Measurements from ENCODE around the gene TRIM51. TPM values are rescaled to one million over a fixed set of nuclear protein-coding genes. Genes with fewer than 3 reads are reported as not detected.
"Not testable (repeated sequence)": the region's sequence is repeated elsewhere in the genome, so short reads cannot be mapped to it uniquely, and the experiment has no call there.

The TRIM51 gene, protein sequence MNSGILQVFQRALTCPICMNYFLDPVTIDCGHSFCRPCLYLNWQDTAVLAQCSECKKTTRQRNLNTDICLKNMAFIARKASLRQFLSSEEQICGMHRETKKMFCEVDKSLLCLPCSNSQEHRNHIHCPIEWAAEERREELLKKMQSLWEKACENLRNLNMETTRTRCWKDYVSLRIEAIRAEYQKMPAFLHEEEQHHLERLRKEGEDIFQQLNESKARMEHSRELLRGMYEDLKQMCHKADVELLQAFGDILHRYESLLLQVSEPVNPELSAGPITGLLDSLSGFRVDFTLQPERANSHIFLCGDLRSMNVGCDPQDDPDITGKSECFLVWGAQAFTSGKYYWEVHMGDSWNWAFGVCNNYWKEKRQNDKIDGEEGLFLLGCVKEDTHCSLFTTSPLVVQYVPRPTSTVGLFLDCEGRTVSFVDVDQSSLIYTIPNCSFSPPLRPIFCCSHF
- total RNA-seq (2014; rRNA removed; shearing (Covaris generic)), result not detected in 2 replicates

DNA sequence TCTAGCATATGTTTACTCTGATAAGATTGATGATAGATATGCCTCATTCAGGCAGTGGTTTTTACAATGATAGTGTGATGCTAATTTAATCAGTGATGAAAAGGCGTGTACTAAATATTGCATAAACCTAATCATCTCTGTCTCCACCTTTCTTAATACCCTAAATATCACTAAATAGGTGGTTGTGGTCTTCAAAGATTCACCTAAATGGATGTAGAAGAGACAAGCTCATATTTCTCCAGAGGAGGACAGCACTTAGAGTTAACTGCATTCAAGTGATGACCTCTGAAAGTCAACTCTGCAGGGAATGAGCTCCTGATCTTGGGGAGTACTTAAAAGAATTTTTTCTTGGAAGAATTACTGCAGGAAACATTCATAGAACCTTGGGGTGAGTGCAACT, at the start of gene TRIM51:
Gene TRIM51 (plus strand): TSS at position 301 of the 400 bp plus-strand sequence. CDS start 2,132 bp downstream, outside the sequence.
- DNase-seq (ENCODE audit: low read depth), result not testable (repeated sequence)

DNA sequence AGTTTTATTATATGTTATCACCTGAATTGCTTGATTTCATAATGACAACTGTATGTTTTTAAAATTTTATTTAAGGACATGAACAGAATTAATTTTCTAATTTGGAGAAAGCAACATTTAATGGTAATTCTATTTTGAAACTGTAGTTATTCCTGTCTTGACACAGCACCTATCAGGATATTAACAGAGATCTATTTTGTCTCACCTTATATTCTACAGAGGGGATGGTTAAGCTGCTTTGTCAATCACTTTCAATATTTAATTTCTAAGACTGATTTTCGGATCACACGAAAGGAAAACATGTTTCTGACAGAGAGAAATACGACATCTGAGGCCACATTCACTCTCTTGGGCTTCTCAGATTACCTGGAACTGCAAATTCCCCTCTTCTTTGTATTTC, 44.6 kb upstream of the TRIM51 start, which contains the start of gene OR5D16:
Gene OR5D16 (plus strand): TSS at position 301 of the 400 bp plus-strand sequence. CDS start 0 bp downstream, at position 301.
- no peak for DNase-seq (ENCODE audit: low read depth)

DNA sequence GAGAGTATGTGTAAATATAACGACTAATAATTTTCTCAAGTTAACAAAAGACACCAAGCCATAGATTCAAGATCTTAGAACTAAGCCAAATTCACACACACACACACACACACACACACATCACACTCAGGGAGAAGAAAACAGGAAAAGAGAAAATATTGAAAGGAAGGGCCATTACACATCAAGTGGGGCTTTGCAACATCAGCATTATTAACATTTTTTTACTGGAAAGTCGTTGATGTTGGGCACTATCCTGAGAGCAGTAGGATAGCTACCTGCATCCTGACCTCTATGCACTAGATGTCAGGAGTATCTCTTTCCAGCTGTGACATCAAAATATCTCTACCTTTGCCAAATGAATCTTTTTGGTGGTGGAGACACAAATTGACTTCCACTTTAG, 35.6 kb upstream of the TRIM51 start:
- DNase-seq (ENCODE audit: low read depth), result no peak

DNA sequence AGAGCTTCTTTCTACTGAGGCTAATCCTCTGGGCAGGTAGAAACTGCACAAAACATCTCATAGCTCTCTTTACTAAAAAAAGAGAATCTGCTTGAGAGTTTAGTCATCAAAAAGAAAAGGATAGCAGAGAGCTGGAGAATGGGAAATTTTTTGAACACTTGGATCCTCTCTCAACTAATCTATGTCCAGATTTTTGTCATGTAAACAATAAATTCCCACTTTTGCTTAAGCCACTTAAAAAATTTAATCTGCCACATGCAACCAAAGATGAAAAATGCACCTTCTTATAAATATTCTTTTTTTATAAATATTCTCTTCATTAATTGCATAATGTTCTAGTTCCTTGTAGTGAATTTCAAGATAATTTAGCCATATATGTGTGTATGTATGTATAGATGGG, 34.1 kb upstream of the TRIM51 start:
- no peak for DNase-seq (ENCODE audit: low read depth)

DNA sequence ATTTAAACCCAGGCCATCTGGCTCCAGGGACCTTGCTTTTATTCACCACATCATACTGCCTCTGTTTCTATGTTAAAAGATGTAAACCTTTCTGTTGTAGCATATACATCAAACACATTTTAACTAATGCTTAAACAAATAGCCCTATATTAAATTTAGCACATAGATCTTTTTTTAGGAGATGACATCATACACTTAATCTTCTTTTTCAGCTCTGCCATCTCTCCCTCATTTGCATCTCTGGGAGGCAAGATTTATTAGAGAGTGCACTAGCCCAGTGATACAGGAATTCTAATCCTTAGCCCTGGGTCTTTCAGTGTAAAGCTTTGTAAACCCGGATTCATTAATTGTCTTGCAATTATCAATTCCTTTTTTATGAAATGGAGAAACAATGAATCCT, 31.0 kb upstream of the TRIM51 start:
- DNase-seq (ENCODE audit: low read depth), result no peak

DNA sequence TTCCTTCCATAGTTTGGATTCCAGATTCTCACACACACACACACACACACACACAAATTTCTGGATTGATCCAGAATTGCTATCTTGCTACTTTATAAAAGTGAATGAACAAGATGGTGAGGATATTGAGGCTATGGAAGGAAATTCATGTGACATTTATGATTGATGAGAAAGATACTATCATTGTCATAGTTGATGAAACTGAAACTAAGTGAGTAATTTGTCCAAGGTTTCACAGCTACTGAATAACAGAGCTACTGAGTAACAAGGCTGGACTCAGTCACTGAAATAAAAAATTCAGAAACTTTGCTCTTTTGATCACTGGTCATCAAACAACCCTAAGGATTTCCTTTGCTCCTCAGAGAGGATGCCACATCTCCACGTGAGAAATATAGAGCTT, 28.4 kb upstream of the TRIM51 start:
- DNase-seq (ENCODE audit: low read depth), result no peak

DNA sequence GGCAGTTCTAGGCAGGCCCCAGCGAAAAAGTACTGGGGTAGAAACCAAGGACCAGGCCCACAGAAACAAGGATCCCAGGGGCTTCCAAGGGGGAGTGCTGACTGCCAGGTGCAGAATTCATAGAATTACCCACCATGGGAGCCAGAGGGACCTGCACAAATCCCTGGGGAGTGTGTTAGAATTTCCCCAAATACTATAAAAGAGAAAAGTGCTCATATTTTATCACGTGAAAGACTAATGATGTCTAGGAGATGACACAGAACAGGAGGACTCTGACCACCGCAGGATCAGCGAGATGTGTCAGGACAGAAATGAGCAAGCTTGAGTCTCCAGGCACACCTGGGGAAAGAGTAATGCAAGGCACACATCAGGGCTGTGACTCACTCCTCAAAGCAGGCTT, 15.7 kb upstream of the TRIM51 start:
- DNase-seq (ENCODE audit: low read depth), result not testable (repeated sequence)

DNA sequence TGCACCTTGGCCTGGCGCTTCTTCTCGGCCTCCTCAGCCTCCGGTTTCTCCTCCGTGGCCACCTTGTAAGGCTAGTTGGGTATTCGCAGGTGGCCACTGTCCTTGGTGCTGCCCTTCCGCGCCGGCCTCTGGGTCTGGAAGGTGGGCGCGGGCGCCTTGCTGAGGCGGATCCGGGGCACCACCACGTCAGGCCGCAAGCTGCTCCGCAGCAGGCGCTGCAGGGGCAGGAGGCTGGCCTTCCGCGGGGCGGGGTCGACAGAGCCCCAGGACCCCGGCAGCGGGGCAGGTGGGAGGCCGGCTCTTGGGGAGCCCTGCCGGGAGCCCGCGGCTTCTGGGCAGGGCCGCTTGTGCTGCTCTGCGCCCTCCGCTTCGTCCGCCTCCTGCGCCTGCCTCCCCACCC, 10.4 kb upstream of the TRIM51 start:
- not testable (repeated sequence) for DNase-seq (ENCODE audit: low read depth)

DNA sequence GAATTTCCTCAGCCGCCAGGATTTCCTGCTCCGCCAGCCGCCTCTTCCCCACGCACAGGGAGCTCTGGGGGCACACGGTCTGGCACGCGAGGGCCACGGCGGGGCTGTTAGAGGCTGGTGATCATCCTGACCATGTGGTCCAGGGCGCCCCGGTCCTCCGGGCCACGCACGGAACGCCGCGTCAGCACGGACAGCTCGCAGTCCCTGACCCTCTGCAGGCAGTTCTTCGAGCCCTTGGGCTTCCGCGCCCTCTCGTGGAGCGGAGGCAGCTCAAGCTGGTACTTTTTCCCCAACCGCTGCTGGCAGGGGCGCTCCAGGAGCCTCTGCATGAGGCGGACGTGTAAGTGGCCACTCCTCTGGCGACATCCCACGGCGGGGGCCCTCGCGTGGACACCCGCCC, 10.0 kb upstream of the TRIM51 start:
- DNase-seq (ENCODE audit: low read depth), result not testable (repeated sequence)

DNA sequence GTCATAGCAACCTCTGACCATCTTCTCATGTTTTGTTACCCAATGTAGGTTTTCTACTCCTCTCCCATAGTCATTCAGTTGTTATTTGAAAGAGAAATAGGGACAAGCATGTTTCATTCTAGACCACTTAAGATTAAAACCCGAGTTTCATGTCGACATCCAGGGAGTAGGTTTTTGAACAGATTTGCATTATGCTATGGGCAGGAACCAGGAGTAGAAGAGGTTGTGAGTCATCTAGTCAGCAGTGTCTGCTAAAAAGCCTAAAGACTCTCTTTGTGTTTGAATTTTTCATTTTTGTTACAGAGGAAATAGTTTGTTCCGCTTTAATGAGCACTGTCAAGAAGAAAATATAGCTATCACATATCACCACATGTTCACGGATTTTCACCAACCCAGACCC, 1.9 kb downstream of the TRIM51 start:
- not testable (repeated sequence) for DNase-seq (ENCODE audit: low read depth)

DNA sequence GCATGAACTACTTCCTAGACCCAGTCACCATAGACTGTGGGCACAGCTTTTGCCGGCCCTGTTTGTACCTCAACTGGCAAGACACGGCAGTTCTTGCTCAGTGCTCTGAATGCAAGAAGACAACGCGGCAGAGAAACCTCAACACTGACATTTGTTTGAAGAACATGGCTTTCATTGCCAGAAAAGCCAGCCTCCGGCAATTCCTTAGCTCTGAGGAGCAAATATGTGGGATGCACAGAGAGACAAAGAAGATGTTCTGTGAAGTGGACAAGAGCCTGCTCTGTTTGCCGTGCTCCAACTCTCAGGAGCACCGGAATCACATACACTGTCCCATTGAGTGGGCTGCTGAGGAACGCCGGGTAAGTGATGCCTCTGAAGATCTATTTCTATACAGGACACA, 2.4 kb downstream of the TRIM51 start:
- not testable (repeated sequence) for DNase-seq (ENCODE audit: low read depth)

DNA sequence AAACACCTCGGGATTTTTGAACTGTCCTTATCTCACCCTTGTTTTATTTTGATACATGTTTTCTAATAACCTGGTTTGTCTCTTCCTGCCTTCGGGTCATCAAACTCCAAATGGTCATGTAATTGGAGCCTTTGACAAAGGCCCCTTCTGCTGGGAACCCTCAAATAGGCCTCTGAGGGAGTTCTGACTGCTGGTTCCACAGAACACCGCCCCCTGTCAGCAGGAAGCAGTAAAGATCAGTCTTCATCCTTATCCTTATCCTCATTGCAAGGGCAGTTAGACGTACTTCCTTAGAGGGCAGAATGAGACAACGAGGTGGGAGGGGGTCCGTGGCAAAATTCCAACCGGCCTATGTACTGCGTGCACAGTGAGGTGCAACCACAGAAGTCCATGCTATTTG, 12.1 kb downstream of the TRIM51 start:
- no peak for DNase-seq (ENCODE audit: low read depth)

DNA sequence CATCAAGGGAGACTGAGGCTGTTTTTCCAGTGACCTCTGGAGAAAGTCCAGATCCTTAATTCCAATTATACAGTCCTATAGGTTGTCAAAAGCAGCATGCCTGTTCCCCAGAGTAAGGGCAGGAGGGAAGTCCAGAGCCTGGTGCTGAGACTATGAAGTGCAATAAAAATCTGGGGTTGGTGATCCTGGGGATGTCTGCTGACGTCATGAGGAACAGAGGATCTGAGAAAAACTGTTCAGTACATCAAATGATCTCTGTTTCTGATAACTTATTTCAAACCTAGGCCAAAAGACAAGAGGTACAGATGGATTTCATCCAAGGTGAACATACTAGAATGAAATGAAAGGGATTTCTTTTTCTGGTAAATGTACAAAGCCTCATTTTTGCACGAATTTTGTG, 19.2 kb downstream of the TRIM51 start:
- no peak for DNase-seq (ENCODE audit: low read depth)

DNA sequence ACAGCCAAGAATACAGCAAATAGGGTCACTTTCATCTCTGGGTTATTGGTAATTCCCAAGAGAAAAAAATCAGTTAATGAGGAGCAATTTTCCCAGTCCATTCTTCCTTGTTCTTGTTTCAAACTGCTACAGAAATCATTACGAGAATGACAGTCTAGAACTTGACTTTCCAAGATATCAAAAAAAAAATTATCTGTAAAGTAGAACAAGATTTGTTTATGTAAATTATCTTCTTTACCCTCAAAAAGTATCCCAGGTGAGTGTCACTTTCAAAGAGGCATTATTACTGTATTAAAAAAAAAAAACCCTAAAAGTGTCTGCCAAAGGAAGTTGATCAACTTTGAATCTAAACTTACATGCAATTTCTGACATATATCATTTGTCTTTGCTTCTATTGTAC, 31.4 kb downstream of the TRIM51 start, which contains the start of gene OR5W2:
Gene OR5W2 (minus strand): TSS at position 101 of the 400 bp plus-strand sequence. CDS start 0 bp downstream, at position 101.
- no peak for DNase-seq (ENCODE audit: low read depth)

DNA sequence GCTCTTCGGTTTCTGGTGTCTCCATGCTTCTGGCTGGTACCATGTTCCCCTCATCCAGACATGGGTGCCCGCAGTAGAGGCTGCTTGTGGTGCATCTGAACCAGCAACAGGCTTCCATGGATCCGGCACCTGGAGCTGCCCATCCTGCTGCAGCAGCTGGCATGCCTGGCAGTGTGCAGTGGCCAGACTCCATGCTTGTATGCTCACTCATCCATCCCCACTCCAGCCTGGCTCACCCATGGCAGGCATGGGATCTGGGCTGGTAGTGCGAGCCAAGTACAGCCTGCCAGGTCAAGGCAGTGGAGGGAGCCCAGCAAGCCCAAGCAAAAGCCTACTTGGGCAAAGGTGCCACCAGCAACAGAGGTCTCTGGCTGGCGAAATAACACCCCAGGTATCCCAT, 37.4 kb downstream of the TRIM51 start:
- DNase-seq (ENCODE audit: low read depth), result no peak

DNA sequence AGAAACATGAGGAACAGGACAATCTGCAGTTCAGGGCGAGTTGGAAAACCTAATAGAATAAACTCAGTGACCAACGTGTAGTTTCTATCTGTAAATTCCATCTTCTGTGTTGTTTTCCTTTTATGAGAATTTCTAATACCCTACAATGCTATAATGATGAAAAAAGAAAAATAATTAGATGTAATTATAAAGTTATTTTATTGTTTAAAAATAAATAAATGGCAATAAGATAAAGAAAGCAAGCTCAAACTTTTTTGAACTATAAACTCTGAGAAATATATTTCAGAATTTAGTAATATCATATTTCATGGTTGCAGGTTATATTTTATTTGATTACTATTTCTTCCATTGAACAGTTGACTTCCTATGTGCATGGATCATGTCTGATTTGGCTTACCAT, 53.2 kb downstream of the TRIM51 start, which contains the start of gene OR5I1:
Gene OR5I1 (minus strand): TSS at position 101 of the 400 bp plus-strand sequence. CDS start 0 bp downstream, at position 101.
- DNase-seq (ENCODE audit: low read depth), result no peak

Other genes with a start within 250 kb of the TRIM51 start
- gene OR4P4, start 248.2 kb upstream of the TRIM51 start, total RNA-seq (2014; rRNA removed; shearing (Covaris generic)), result not detected in 2 replicates
- gene OR4S2, start 235.0 kb upstream of the TRIM51 start, total RNA-seq (2014; rRNA removed; shearing (Covaris generic)), result not detected in 2 replicates
- gene OR4C6, start 221.1 kb upstream of the TRIM51 start, total RNA-seq (2014; rRNA removed; shearing (Covaris generic)), result not detected in 2 replicates
- gene OR5D13, start 109.9 kb upstream of the TRIM51 start, total RNA-seq (2014; rRNA removed; shearing (Covaris generic)), result not detected in 2 replicates
- gene OR5D14, start 87.7 kb upstream of the TRIM51 start, total RNA-seq (2014; rRNA removed; shearing (Covaris generic)), result not detected in 2 replicates
- not detected in 2 replicates for gene OR5L1, start 71.9 kb upstream of the TRIM51 start, total RNA-seq (2014; rRNA removed; shearing (Covaris generic))
- not detected in 2 replicates for gene OR5D18, start 63.7 kb upstream of the TRIM51 start, total RNA-seq (2014; rRNA removed; shearing (Covaris generic))
- gene OR5L2, start 56.1 kb upstream of the TRIM51 start, total RNA-seq (2014; rRNA removed; shearing (Covaris generic)), result not detected in 2 replicates
- not detected in 2 replicates for gene OR5D16, start 44.5 kb upstream of the TRIM51 start, total RNA-seq (2014; rRNA removed; shearing (Covaris generic))
- gene OR5W2, start 31.3 kb downstream of the TRIM51 start, total RNA-seq (2014; rRNA removed; shearing (Covaris generic)), result not detected in 2 replicates
- not detected in 2 replicates for gene OR5I1, start 53.1 kb downstream of the TRIM51 start, total RNA-seq (2014; rRNA removed; shearing (Covaris generic))
- not detected in 2 replicates for gene OR10AG1, start 86.6 kb downstream of the TRIM51 start, total RNA-seq (2014; rRNA removed; shearing (Covaris generic))
- not detected in 2 replicates for gene OR5F1, start 111.3 kb downstream of the TRIM51 start, total RNA-seq (2014; rRNA removed; shearing (Covaris generic))
- not detected in 2 replicates for gene OR5AS1, start 144.4 kb downstream of the TRIM51 start, total RNA-seq (2014; rRNA removed; shearing (Covaris generic))
- gene OR8I2, start 210.0 kb downstream of the TRIM51 start, total RNA-seq (2014; rRNA removed; shearing (Covaris generic)), result not detected in 2 replicates
- gene OR8H2, start 220.4 kb downstream of the TRIM51 start, total RNA-seq (2014; rRNA removed; shearing (Covaris generic)), result not detected in 2 replicates
- not detected in 2 replicates for gene OR8H3, start 239.1 kb downstream of the TRIM51 start, total RNA-seq (2014; rRNA removed; shearing (Covaris generic))

Measured in Daoy (cell line).